Epithelial cell of proximal tubule (primary cell): ENCODE results near the gene SHF. TPM values are rescaled to one million over a fixed set of nuclear protein-coding genes. Genes with fewer than 3 reads are reported as not detected.

Experiments used
- DNase-seq: peaks from one replicate; pipeline ENCODE4 v3.0.0-alpha.2; 2011; ENCODE audit warnings: low read depth
- H3K4me3 ChIP-seq: 2 replicates; pipeline ENCODE4 v1.5.1; 2011; ENCODE audit warnings: low read depth, mild to moderate bottlenecking, low read length
- CTCF ChIP-seq: conservative IDR thresholded peaks from 2 replicates; pipeline ENCODE4 v1.5.1; 2012; ENCODE audit warnings: low read depth, mild to moderate bottlenecking, low read length
- total RNA-seq: library from RNA; depleted of rRNA; stranded (reverse); fragments of >200 nt; gene quantifications from 2 replicates; pipeline ENCODE4 v1.2.3, GENCODE V29; 2015

Gene SHF
- total RNA-seq, 1 donor from 2014 or later, result 1.1 TPM

DNA sequence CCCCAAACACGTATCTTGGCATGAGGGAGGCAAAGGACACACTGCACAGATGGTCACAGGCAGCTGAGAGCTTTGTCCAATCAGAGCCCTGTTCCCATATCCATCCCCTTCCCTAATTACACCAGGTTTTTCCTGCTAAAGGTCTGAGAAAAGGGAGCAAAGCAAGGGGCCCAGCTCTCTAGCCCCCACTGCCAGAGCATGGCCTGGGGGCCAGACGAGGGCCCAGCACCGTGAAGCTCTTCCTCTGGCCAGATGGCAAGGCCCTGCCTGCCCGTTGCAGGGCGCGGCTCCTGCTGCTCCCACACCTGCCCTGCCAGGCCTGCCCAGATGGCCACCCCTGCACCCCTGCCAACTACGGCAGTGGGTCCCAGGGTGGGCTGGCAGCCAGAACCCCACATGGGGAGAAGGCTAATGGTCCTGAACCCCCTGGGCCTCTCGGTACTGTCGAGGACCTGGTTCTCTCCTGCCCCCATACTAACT lies 3.2 kb downstream of the SHF start:
- no peak for TF ChIP-seq CTCF

GRCh38 chr15:45183511-45183910 lies 4.3 kb downstream of the SHF start:
- DNase-seq, result no peak
- H3K4me3 ChIP-seq, result no peak overlapping the region
- TF ChIP-seq CTCF, result no peak

More for the DNA sequence above, 3.2 kb downstream of the SHF start:
- DNase-seq, result no peak
- no peak overlapping the region for H3K4me3 ChIP-seq

GRCh38 chr15:45182996-45183395 lies 4.8 kb downstream of the SHF start:
- no peak overlapping the region for H3K4me3 ChIP-seq
- peak; percentile 9 for TF ChIP-seq CTCF
- no peak for DNase-seq

DNA sequence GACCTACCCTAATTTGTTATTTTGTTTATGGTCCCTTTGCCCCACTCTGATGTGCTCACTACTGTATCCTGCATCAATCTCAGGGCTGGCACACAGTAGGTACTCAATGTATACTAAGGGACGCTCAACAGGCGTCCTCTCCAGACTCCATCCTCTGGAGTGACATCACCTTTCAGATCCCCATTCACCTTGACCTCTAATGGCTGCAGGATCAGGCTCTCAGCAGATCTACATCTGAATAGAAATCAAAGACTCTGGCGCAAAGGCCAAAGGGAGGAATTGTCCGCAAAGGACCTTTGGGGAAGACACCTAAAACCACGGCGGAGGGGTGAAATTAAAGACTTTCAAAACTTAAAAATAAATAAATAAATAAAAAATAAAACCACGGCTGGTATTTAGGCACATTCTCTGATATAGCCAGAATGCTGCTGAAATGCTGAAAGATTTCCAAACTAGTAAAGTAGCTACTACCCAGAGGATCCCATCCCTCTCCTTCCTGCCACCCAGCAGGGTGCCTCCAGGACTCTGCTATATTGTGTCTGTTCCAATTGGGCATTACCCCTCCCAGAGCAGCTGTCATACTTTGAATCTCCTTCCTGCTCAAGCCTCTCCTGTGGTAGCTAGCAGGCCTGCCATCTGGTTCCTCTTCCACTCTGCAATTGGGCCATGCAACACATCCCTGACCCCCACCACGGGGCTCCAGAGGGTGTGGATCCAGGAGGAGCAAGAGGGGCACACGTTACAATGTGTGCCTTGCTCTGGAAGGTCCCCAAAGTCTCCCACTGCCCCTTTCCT lies 6.1 kb downstream of the SHF start:
- no peak overlapping the region for H3K4me3 ChIP-seq
- TF ChIP-seq CTCF, result no peak
- no peak for DNase-seq

GRCh38 chr15:45180648-45181436 lies 6.9 kb downstream of the SHF start:
- TF ChIP-seq CTCF, result no peak
- no peak overlapping the region for H3K4me3 ChIP-seq
- DNase-seq, result no peak

- TF ChIP-seq CTCF, result no peak
- DNase-seq, result no peak
- H3K4me3 ChIP-seq, result no peak overlapping the region
Measured at GRCh38 chr15:45180201-45180600, 7.6 kb downstream of the SHF start.
